Activated CD8-positive, alpha-beta memory T cell treated with anti-CD3 and anti-CD28 coated beads for 36 hours (primary cell): ENCODE results near the gene ATP9A. TPM values are rescaled to one million over a fixed set of nuclear protein-coding genes. Genes with fewer than 3 reads are reported as not detected.
"Not testable (repeated sequence)": the region's sequence is repeated elsewhere in the genome, so short reads cannot be mapped to it uniquely, and the experiment has no call there.

Experiments
- CTCF ChIA-PET: fragments of 350-600 bp; sonication (Branson Sonifier 250); formaldehyde crosslinking; loops from one replicate; lab custom pipeline; 2021; ENCODE audit warnings: antibody characterized with exemption; lab: Charles Lee
- POLR2A ChIA-PET: fragments of 350-600 bp; sonication (Branson Sonifier 250); formaldehyde crosslinking; loops from one replicate; lab custom pipeline; 2021; ENCODE audit warnings: antibody characterized with exemption; lab: Charles Lee
- total RNA-seq, 2 experiments: library from RNA; stranded (reverse); gene quantifications; one replicate each; pipeline ENCODE4 v1.2.3, GENCODE V29; 2021

The ATP9A gene
- total RNA-seq, 2 experiments from 2014 or later: 1.2 to 1.3 TPM

- ChIA-PET CTCF (interaction anchor here (0.6 to 1.6 kb wide), 4 partner anchors 9 to 459 kb away, joined by 3 to 6 read pairs (median 4); no protein-coding TSS in a partner anchor), POLR2A (no interaction called here)
Measured at GRCh38 chr20:51799401-51799860, 31.2 kb upstream of the ATP9A start.

GRCh38 chr20:51797357-51798025 is 29.3 kb upstream of the ATP9A start:
- CTCF ChIA-PET: interaction anchor here (1.0 kb wide), 1 partner anchor 10 kb away, joined by 3 read pairs; no protein-coding TSS in a partner anchor

DNA sequence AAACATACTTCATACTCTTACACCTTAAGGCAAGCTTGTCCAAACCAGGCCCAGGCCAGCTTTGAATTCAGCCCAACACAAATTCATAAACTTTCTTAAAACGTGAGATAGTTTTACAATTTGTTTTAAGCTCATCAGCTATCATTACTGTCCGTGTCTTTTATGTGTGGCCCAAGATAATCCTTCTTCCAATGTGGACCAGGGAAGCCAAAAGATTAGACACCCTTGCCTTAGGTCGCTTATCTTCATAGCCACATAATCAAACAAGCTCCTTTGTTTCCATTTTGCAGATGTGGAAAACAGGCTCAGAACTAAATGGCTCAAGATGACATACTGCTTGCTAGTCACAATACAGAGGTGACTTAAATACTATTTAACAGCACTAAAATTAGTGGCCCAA is 28.1 kb upstream of the ATP9A start:
- CTCF ChIA-PET: no interaction called here
- POLR2A ChIA-PET: no interaction called here

More at GRCh38 chr20:51797357-51798025, 29.3 kb upstream of the ATP9A start:
- POLR2A ChIA-PET: no interaction called here

GRCh38 chr20:51792960-51793359 is 24.8 kb upstream of the ATP9A start:
- POLR2A ChIA-PET: interaction anchor here (0.6 kb wide), 1 partner anchor 53 kb away, joined by 3 read pairs; no protein-coding TSS in a partner anchor
- CTCF ChIA-PET: no interaction called here

GRCh38 chr20:51791626-51792025 is 23.4 kb upstream of the ATP9A start:
- POLR2A ChIA-PET: no interaction called here
- CTCF ChIA-PET: no interaction called here

DNA sequence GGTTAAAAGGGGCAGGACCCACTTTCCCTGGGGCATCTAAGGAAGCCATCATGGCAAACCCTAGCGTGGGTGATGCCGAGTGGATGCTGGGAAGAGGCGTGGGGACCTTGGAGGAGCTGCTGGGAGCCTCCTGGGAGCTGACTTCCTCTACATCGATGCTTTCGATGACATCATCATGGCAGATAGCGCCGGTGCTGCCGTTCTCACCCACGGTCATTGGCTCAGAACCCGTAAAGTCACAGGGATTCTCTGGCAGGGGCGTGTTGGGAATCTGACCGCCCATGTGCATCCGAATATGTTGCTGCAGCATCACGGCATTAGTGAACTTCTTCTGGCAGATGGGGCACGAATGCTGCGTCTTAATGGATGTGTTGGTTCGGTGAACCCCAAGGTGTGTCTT is 22.1 kb upstream of the ATP9A start:
- POLR2A ChIA-PET: no interaction called here
- CTCF ChIA-PET: interaction anchor here (1.0 kb wide), 1 partner anchor 10 kb away, joined by 4 read pairs; no protein-coding TSS in a partner anchor

GRCh38 chr20:51789434-51789833 is 21.2 kb upstream of the ATP9A start:
- ChIA-PET POLR2A (no interaction called here), CTCF (no interaction called here)

GRCh38 chr20:51788822-51789221 is 20.6 kb upstream of the ATP9A start:
- ChIA-PET CTCF (no interaction called here), POLR2A (no interaction called here)

DNA sequence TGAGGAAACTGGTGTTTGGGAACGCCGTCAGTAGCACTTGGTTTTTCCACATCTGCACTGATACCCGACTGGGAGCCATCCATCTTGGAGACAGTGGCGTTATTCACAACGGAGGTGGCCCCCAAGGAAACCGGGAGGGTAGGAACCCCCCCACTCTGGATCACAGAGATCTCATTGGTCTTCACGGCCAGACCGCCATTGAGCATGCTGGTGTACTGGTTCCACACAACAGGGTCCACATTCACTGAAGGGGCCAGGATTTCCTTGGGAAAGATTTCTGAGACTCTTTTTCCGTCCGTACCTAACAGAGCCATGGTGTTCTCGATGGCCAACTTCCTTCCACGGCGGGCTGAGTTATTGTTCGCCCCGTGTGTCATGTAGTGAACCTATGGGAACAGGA is 16.1 kb upstream of the ATP9A start:
- POLR2A ChIA-PET: no interaction called here
- CTCF ChIA-PET: no interaction called here

DNA sequence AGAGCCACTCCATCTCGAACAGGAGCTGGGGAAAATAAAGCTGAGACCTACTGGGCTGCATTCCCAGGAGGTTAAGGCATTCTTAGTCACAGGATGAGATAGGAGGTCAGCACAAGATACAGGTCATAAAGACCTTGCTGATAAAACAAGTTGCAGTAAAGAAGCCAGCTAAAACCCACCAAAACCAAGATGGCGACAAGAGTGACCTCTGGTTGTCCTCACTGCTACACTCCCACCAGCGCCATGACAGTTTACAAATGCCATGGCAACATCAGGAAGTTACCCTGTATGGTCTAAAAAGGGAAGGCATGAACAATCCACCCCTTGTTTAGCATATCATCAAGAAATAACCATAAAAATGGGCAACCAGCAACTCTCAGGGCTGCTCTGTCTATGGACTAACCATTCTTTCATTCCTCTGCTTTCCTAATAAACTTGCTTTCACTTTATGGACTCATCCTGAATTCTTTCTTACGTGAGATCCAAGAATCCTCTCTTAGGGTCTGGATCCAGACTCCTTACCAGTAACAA is 10.1 kb upstream of the ATP9A start:
- POLR2A ChIA-PET, CTCF ChIA-PET: not testable (repeated sequence)

DNA sequence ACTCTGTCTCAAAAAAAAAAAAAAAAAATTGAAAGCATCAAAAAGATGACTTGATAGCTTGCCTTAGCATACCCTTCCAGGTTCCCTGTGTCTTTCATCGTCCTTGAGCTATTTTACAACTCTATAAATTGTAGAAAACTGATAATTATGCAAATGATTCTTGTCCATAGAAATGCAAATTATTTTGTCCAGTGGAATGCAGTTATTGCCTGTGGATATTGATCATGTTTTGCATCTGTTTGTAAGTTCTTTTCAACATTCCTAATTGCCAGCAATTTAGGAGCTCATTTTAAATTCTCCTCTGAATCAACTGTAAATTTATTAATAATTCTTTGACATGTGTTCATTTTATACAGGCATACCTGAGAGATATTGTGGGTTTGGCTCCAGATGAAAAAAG is 7.1 kb upstream of the ATP9A start:
- ChIA-PET POLR2A (no interaction called here), CTCF (no interaction called here)

DNA sequence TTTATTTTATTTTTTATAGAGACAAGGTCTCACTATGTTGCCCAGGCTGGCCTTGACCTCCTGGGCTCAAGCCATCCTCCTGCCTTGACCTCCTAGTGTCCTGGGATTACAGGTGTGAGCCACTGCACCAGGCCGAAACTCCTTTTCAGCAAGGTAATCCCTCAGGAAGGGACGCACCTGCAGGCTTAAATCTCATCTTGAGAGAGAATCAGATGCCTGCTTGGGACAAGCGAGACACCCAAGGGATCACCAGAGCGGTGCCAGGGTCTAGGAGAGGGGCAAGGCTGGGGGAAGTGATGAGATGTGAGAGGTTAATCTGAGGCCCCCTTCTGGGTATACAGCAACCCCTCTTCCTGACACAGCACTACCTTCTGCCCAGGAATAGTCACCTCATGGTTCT is 4.0 kb upstream of the ATP9A start:
- CTCF ChIA-PET: no interaction called here

GRCh38 chr20:51769976-51770615 is 1.9 kb upstream of the ATP9A start:
- CTCF ChIA-PET: no interaction called here
- POLR2A ChIA-PET: interaction anchor here (0.7 kb wide), 1 partner anchor 276 kb away, joined by 4 read pairs; no protein-coding TSS in a partner anchor

More for the DNA sequence above, 4.0 kb upstream of the ATP9A start:
- POLR2A ChIA-PET: no interaction called here

GRCh38 chr20:51768759-51769517 is 748 bp upstream of the ATP9A start:
- ChIA-PET POLR2A (no interaction called here), CTCF (no interaction called here)

DNA sequence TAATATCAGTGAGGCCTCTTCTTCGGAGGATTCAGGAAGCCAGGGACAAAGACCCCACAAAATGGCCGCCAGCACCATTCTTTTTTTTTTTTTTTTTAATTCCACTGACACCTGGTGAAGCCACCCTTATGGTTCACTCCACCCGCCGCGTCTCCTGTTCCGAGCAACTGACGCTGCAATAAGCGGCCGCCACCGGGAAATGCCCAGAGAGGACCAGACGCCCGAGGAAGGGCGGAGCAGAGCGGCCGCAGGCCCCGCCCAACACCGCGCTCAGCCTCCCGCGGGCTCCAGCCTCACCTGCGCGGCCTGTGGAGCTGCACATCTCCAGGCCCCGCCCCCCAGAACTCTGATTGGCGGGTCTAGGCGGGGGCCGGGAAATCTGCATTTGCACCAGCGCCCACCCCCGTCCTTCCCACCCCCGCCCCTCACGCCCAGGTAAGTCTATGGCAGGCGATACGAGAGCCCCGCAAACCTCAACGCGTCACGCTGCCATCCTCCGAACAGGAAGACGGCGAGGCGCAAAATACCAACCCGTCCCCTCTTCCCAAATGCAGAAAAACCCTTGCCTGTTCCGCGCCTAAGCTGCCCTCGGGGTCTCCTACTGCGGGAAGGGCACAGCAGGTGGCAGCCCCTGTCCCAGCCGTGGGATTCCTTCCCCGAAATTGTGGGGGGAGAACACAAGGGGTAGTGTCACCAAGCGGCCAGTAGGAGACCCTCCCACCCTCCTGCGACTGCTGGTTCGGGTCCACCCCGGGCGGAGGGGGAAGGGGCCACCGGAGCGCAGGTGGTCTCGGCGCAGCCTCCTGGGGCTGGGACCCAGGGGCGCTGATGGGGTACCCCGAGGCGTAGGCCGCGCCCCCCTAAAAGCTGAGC is 960 bp downstream of the ATP9A start:
- ChIA-PET POLR2A (no interaction called here), CTCF (no interaction called here)

DNA sequence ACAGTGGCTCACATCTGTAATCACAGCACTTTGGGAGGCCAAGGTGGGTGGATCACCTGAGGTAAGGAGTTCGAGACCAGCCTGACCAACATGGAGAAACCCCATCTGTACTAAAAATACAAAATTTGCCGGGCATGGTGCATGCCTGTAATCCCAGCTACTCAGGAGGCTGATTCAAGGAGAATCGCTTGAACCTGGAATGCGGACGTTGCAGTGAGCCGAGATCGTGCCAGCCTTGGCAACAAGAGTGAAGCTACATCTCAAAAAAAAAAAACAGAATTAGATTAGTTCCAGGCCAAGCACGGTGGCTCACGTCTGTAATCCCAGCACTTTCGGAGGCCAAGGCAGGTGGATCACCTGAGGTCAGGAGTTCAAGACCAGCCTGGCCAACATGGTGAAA is 2.8 kb downstream of the ATP9A start:
- POLR2A ChIA-PET, CTCF ChIA-PET: not testable (repeated sequence)

DNA sequence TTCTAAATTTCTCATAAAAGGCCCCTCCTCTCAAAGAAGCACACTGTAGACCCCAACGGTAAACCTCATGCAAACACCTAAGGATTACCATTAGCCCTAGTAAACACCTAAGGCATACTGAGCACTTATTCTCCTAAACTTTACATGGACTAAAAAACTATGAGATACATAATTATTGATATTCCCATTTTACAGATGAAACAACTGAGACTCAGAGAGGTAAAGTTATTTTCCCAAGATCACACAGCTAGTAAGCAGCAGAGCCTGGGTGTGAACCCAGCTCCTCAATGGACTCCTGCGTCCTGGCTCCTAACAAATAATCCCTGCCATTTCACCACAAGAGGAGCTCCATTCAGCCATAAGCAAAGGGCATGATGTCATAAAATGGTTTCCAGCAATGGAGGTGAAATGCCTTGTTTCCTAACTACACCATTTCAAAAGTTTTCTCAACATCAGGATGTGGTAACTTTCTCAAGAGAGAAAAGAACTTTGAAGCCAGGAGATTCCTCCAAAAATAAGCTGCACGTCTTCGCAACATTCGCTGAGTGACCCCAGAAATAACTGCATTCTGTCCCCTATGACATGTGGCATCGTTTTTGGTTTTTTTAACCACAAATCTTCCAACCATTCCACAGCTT is 4.1 kb downstream of the ATP9A start:
- CTCF ChIA-PET: no interaction called here
- POLR2A ChIA-PET: no interaction called here

DNA sequence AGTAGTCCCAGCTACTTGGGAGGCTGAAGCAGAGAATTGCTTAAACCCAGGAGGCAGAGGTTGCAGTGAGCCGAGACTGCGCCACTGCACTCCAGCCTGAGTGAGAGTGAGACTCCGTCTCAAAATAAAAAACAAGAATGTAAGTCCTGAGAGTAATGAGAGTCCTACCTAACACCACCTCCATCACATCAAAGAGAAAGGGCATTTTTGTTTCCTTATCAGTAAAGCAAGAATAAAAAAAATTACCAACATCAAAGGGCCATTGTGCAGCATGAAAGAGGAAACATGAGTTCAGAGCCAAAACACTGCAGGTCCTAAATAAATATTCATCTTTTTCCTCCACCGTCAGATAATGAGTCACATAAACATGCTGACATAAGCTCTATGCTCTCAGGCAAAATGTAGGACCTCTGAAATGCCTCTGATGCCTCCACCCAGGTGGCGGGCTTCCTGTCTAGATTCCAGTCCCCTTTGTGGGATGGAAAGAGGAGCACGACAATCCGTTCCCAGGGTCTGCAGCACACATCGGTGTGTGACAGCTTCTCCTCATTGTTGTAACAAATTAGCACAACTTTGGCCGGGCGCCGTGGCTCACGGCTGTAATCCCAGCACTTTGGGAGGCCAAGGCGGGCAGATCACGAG is 7.2 kb downstream of the ATP9A start:
- ChIA-PET POLR2A (no interaction called here), CTCF (no interaction called here)
